Thyroid gland (tissue), 4 donors: ENCODE data around the gene ZNF692.

Experiments used
- POLR2A ChIP-seq, 2 donors: fragments of 450-650 bp; IDR thresholded peaks; one replicate each; pipeline ENCODE4 v1.6.1; 2017; ENCODE audit warnings: antibody characterized with exemption in 2 of 2, mild to moderate bottlenecking in 2 of 2, moderate library complexity in 1 of 2
- TF ChIP-seq, protein P1 (sequence below), 6 experiments: fragments of 200-600 bp in 3 of 6; fragments of 450-650 bp in 3 of 6; sonication (generic) in 3 of 6; IDR thresholded peaks; one replicate each; pipeline ENCODE4 v1.5.1; 2016 to 2019; ENCODE audit warnings: antibody characterized with exemption in 6 of 6, mild to moderate bottlenecking in 2 of 6, inconsistent platforms in 1 of 6, moderate library complexity in 1 of 6

DNA sequence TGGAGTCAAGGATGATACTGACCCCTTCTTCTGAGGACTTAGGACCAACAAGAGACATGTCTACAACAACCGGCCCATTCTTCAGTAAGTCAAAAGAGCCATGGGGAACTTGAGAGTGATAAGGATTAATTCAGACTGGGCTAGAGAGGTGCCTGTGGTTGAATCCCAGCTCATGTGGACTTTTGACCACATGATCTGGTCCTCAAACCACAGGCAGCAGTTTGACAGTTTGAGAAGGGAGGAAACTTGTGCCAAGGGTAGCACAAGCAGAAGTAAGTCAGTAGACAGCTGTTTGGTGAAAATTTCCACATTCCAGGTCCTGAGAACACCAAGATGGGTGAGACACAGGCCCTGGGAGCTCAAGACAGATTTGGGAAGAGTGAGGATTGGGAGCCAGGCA is 53.0 kb downstream of the ZNF692 start:
- no peak for TF ChIP-seq POLR2A (IDR thresholded peaks at IDR 0.05)
- TF ChIP-seq, protein P1, sequence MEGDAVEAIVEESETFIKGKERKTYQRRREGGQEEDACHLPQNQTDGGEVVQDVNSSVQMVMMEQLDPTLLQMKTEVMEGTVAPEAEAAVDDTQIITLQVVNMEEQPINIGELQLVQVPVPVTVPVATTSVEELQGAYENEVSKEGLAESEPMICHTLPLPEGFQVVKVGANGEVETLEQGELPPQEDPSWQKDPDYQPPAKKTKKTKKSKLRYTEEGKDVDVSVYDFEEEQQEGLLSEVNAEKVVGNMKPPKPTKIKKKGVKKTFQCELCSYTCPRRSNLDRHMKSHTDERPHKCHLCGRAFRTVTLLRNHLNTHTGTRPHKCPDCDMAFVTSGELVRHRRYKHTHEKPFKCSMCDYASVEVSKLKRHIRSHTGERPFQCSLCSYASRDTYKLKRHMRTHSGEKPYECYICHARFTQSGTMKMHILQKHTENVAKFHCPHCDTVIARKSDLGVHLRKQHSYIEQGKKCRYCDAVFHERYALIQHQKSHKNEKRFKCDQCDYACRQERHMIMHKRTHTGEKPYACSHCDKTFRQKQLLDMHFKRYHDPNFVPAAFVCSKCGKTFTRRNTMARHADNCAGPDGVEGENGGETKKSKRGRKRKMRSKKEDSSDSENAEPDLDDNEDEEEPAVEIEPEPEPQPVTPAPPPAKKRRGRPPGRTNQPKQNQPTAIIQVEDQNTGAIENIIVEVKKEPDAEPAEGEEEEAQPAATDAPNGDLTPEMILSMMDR (IDR thresholded peaks at IDR 0.05), result no peak
